ENCODE results near the gene GRB2.
"Not testable (repeated sequence)": the region's sequence is repeated elsewhere in the genome, so short reads cannot be mapped to it uniquely, and the experiment has no call there.

Gene GRB2

DNA sequence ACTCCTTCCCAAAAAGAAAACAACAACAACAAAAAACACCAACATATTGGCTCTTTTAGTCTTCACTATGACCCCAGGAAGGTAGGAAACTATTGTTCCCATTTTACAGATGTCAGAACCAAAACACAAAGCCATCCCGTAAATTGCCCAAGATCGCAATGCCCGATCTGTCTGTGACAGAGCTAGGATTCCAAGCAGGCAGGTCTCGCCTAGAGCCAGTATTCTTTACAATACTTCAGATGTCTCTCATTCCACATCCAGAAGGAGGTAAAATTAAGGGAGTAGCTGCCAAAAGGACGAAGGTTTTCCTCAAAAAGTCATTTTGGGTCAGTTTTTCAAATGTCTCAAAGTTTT lies 21.7 kb downstream of the GRB2 start:
- Histone ChIP-seq H3K27me3 (ENCODE audit: insufficient read depth, insufficient read length) (no peaks in the 10 kb centered on the region), H3K9ac (ENCODE audit: insufficient read length, low read depth) (no peak overlapping the region), H3K4me1 (ENCODE audit: insufficient read depth, insufficient read length) (no peaks in the 10 kb centered on the region), H3K36me3 (ENCODE audit: insufficient read depth, insufficient read length, low read length) (peaks cover 23% of the 10 kb centered on the region), H3K9me3 (ENCODE audit: insufficient read depth, low read length) (no peaks in the 10 kb centered on the region), H3K4me3 (ENCODE audit: insufficient read length, low read depth) (no peak overlapping the region)
- DNase-seq (ENCODE audit: low read depth, low spot score): no peak
- no peak for TF ChIP-seq ZNF274 (IDR thresholded peaks at IDR 0.05; ENCODE audit: low read depth, low read length)
- no peak for TF ChIP-seq SUZ12 (IDR thresholded peaks at IDR 0.05; ENCODE audit: extremely low read depth, insufficient read depth, insufficient read length)
- TF ChIP-seq YY1 (IDR thresholded peaks at IDR 0.05; ENCODE audit: insufficient read depth, insufficient read length): no peak

DNA sequence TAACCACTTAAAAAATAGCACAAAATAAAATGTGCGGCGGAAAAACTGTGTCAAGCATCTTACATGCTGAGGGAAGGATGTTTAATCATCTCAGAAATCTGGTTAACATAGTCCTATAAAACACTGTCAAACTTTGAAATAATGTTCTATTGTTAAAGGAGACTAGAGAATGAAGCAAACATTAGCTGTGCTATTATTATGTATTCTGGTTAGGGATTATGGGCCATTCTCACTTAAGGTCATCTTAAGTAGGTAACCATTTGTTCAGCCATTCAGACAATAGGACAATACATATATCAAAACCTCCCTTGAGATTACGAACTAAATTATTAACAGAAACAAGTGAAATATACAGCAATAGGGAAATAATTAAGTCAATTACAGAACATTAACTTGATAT lies 24.7 kb downstream of the GRB2 start:
- no peak for DNase-seq (ENCODE audit: low read depth, low spot score)
- H3K4me3 ChIP-seq (ENCODE audit: insufficient read length, low read depth): no peak overlapping the region
- H3K9ac ChIP-seq (ENCODE audit: insufficient read length, low read depth): no peak overlapping the region
- TF ChIP-seq SUZ12 (IDR thresholded peaks at IDR 0.05; ENCODE audit: extremely low read depth, insufficient read depth, insufficient read length) (no peak), ZNF274 (IDR thresholded peaks at IDR 0.05; ENCODE audit: low read depth, low read length) (no peak), YY1 (IDR thresholded peaks at IDR 0.05; ENCODE audit: insufficient read depth, insufficient read length) (no peak)
- H3K27me3 ChIP-seq (ENCODE audit: insufficient read depth, insufficient read length): no peaks in the 10 kb centered on the region
- peaks cover 12% of the 10 kb centered on the region for H3K36me3 ChIP-seq (ENCODE audit: insufficient read depth, insufficient read length, low read length)
- H3K4me1 ChIP-seq (ENCODE audit: insufficient read depth, insufficient read length): no peaks in the 10 kb centered on the region
- no peaks in the 10 kb centered on the region for H3K9me3 ChIP-seq (ENCODE audit: insufficient read depth, low read length)

DNA sequence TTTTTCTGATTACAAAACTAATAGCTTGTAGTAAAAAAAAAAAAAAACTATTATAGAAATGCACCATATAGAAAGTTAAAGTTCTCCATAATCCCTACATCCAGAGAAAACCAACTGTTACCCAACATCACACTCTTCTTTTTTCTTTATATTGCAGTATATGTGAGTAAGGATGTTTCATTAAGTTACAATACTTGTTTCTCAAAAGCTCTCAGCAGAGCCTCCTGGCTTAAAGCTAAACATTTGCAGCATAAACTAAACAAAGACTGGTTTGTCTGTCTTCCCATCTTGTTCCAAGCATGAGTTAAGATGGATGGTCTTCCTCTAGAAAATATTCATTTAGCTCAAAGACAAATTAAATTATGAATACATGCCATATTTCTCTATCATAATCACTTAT lies 25.2 kb downstream of the GRB2 start:
- Histone ChIP-seq H3K4me1 (ENCODE audit: insufficient read depth, insufficient read length) (no peaks in the 10 kb centered on the region), H3K4me3 (ENCODE audit: insufficient read length, low read depth) (no peak overlapping the region), H3K9me3 (ENCODE audit: insufficient read depth, low read length) (no peaks in the 10 kb centered on the region), H3K36me3 (ENCODE audit: insufficient read depth, insufficient read length, low read length) (peaks cover 9% of the 10 kb centered on the region), H3K9ac (ENCODE audit: insufficient read length, low read depth) (no peak overlapping the region), H3K27me3 (ENCODE audit: insufficient read depth, insufficient read length) (no peaks in the 10 kb centered on the region)
- TF ChIP-seq ZNF274 (IDR thresholded peaks at IDR 0.05; ENCODE audit: low read depth, low read length): no peak
- DNase-seq (ENCODE audit: low read depth, low spot score): no peak

DNA sequence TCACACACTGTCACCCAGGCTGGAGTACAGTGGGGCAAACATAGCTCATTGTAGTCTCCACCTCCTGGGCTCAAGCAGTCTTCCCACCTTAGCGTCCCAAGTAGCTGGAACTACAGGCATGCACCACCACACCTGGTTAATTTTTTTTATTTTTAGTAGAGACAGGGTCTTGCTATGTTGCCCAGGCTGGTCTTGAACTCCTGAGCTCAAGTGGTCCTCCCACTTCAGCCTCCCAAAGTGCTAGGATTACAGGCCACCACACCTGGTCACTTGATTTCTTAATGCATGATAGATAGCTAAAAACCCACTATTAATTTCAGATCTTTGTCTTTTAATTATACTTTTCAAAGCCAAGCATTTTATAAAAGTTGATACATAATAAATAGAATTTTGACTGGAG lies 26.1 kb downstream of the GRB2 start:
- not testable (repeated sequence) for H3K27me3 ChIP-seq (ENCODE audit: insufficient read depth, insufficient read length); DNase-seq (ENCODE audit: low read depth, low spot score); H3K9ac ChIP-seq (ENCODE audit: insufficient read length, low read depth); H3K9me3 ChIP-seq (ENCODE audit: insufficient read depth, low read length); H3K4me1 ChIP-seq (ENCODE audit: insufficient read depth, insufficient read length); H3K4me3 ChIP-seq (ENCODE audit: insufficient read length, low read depth)
- peaks cover 16% of the 10 kb centered on the region for H3K36me3 ChIP-seq (ENCODE audit: insufficient read depth, insufficient read length, low read length)

DNA sequence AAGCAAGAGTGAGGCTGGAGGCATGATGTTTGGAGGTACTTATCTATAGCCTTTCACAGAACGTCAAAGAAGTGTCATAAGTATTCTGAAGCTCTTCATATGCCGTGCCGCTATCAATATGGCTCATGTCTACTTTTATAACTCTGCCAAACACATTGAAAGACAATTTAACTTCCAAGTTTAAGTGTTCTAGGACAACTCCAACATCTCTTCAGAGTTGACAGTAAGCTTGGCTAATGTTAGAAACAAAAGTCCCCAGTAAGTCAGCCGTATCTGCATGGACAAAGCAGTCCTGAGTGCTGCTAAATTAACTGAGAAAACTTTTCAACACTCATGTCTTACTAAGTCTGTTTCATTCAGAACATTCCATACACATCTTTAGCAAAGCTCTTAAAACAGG lies 32.2 kb downstream of the GRB2 start:
- no peaks in the 10 kb centered on the region for H3K27me3 ChIP-seq (ENCODE audit: insufficient read depth, insufficient read length)
- no peak overlapping the region for H3K9ac ChIP-seq (ENCODE audit: insufficient read length, low read depth)
- peaks cover 4% of the 10 kb centered on the region for H3K4me1 ChIP-seq (ENCODE audit: insufficient read depth, insufficient read length)
- no peaks in the 10 kb centered on the region for H3K9me3 ChIP-seq (ENCODE audit: insufficient read depth, low read length)
- no peak overlapping the region for H3K4me3 ChIP-seq (ENCODE audit: insufficient read length, low read depth)
- no peak for TF ChIP-seq SUZ12 (IDR thresholded peaks at IDR 0.05; ENCODE audit: extremely low read depth, insufficient read depth, insufficient read length)
- TF ChIP-seq ZNF274 (IDR thresholded peaks at IDR 0.05; ENCODE audit: low read depth, low read length): no peak
- no peak for TF ChIP-seq YY1 (IDR thresholded peaks at IDR 0.05; ENCODE audit: insufficient read depth, insufficient read length)
- no peak for DNase-seq (ENCODE audit: low read depth, low spot score)
- peaks cover 17% of the 10 kb centered on the region for H3K36me3 ChIP-seq (ENCODE audit: insufficient read depth, insufficient read length, low read length)

DNA sequence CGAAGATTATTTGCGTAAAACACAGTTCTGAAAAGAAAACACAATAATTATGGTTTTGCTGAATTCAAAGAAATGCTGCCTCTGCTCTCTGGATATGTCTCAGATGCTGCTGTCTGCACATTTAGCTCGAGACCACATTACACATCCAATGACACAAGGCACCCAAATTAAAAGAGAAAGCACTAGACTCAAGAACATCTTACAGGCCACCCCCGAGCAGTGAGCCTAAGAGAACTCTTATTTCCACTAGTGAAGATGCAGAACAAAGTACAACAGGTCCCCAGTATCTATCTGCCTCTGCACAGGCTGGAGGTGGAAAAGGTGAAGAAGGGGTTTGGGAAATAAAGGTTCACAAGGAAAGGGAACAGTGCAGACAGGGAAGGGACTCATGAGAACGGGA lies 33.5 kb downstream of the GRB2 start:
- no peak overlapping the region for H3K4me3 ChIP-seq (ENCODE audit: insufficient read length, low read depth)

DNA sequence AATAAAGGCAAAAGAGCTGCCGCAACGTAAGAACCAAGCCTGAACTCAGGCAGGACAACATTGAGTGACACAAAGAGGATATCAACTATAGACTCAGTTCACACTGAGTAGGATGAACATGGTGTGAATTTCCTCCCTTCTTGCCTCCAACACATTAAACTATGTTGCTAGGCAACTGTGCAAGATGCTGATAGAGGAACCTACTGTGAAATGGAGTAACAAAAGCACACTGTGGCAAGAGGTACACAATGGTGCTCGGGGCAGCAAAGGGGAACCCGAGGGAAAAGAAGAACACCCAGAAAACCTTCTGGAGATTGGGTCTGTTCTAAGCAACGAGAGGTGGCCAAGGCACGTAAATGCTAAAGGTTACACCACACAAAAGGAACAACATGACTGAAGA lies 34.1 kb downstream of the GRB2 start:
- H3K27me3 ChIP-seq (ENCODE audit: insufficient read depth, insufficient read length): no peaks in the 10 kb centered on the region
- no peak for TF ChIP-seq SUZ12 (IDR thresholded peaks at IDR 0.05; ENCODE audit: extremely low read depth, insufficient read depth, insufficient read length)
- TF ChIP-seq ZNF274 (IDR thresholded peaks at IDR 0.05; ENCODE audit: low read depth, low read length): no peak
- no peak for TF ChIP-seq YY1 (IDR thresholded peaks at IDR 0.05; ENCODE audit: insufficient read depth, insufficient read length)
- no peak for DNase-seq (ENCODE audit: low read depth, low spot score)
- no peak overlapping the region for H3K4me3 ChIP-seq (ENCODE audit: insufficient read length, low read depth)
- H3K9ac ChIP-seq (ENCODE audit: insufficient read length, low read depth): no peak overlapping the region
- no peaks in the 10 kb centered on the region for H3K9me3 ChIP-seq (ENCODE audit: insufficient read depth, low read length)
- peaks cover 4% of the 10 kb centered on the region for H3K4me1 ChIP-seq (ENCODE audit: insufficient read depth, insufficient read length)
- peaks cover 10% of the 10 kb centered on the region for H3K36me3 ChIP-seq (ENCODE audit: insufficient read depth, insufficient read length, low read length)

More for the DNA sequence above, 33.5 kb downstream of the GRB2 start:
- Histone ChIP-seq H3K9me3 (ENCODE audit: insufficient read depth, low read length) (no peaks in the 10 kb centered on the region), H3K9ac (ENCODE audit: insufficient read length, low read depth) (no peak overlapping the region), H3K27me3 (ENCODE audit: insufficient read depth, insufficient read length) (no peaks in the 10 kb centered on the region), H3K36me3 (ENCODE audit: insufficient read depth, insufficient read length, low read length) (peaks cover 13% of the 10 kb centered on the region), H3K4me1 (ENCODE audit: insufficient read depth, insufficient read length) (peaks cover 4% of the 10 kb centered on the region)
- DNase-seq (ENCODE audit: low read depth, low spot score): no peak
- TF ChIP-seq ZNF274 (IDR thresholded peaks at IDR 0.05; ENCODE audit: low read depth, low read length) (no peak), SUZ12 (IDR thresholded peaks at IDR 0.05; ENCODE audit: extremely low read depth, insufficient read depth, insufficient read length) (no peak), YY1 (IDR thresholded peaks at IDR 0.05; ENCODE audit: insufficient read depth, insufficient read length) (no peak)

DNA sequence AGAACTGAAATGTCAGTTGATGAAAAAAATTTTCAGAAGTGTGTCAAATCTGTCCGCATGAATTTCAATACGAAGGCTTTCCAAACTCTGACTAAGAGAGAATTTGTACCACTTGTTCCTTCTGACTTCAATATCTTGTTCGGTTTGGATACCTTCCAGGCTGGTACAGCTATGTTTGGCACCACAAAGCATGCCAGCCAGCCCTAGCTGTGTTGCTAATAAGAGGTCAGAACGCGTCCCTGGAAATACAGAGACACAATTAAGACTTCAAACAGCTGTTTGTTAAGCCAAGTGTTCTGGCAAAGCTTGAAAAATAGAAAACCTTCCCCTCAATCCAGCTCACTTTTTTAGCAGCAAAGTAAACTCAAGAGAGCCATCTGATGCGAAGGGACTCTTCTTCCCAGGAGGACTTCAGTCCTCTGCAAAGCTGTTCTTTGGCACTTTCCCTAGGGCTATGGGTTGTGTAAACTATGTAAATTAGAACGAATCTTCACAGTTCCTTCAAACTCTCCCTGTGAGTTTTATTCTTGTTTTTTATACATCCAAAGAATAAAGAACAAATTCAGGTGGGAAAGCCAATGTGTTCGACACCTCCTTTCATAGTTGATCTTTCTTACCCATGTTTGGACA lies 35.1 kb downstream of the GRB2 start:
- TF ChIP-seq ZNF274 (IDR thresholded peaks at IDR 0.05; ENCODE audit: low read depth, low read length) (no peak), YY1 (IDR thresholded peaks at IDR 0.05; ENCODE audit: insufficient read depth, insufficient read length) (no peak), SUZ12 (IDR thresholded peaks at IDR 0.05; ENCODE audit: extremely low read depth, insufficient read depth, insufficient read length) (no peak)

DNA sequence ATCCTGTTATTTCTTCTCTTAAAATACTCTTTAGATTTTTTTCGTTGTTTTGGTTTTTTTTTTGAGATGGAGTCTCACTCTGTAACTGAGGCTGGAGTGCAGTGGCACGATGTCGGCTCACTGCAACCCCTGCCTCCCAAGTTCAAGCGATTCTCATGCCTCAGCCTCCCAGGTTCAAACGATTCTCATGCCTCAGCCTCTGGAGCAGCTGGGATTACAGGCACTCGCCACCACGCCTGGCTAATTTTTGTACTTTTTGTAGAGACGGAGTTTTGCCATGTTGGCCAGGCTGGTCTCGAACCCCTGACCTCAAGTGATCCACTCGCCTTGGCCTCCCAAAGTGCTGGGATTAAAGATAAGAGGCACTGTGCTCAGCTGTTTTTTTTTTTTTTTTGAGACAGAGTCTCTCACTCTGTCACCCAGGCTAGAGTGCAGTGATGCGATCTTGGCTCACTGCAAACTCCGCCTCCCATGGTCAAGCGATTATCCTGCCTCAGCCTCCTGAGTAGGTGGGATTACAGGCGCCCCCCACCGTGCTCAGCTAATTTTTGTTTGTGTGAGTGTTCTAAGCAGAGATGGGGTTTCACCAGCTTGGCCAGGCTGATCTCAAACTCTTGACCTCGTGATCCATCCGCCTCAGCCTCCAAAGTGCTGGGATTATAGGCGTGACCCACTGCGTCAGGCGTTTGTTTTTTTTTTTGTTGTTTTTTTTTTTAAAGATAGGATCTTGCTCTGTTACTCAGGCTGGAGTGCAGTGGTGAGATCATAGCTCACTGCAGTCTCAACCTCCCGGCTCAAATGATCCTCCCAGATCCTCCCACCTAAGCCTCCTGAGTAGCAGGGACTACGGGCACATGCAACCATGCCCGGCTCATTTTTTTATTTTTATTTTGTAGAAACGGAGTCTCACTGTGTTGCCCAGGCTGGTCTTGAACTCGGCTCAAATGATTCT lies 37.4 kb downstream of the GRB2 start:
- H3K36me3 ChIP-seq (ENCODE audit: insufficient read depth, insufficient read length, low read length); H3K9me3 ChIP-seq (ENCODE audit: insufficient read depth, low read length); H3K27me3 ChIP-seq (ENCODE audit: insufficient read depth, insufficient read length); H3K4me1 ChIP-seq (ENCODE audit: insufficient read depth, insufficient read length); DNase-seq (ENCODE audit: low read depth, low spot score); H3K9ac ChIP-seq (ENCODE audit: insufficient read length, low read depth); H3K4me3 ChIP-seq (ENCODE audit: insufficient read length, low read depth): not testable (repeated sequence)

More for the DNA sequence above, 35.1 kb downstream of the GRB2 start:
- Histone ChIP-seq H3K4me1 (ENCODE audit: insufficient read depth, insufficient read length) (peaks cover 4% of the 10 kb centered on the region), H3K9ac (ENCODE audit: insufficient read length, low read depth) (no peak overlapping the region), H3K27me3 (ENCODE audit: insufficient read depth, insufficient read length) (no peaks in the 10 kb centered on the region), H3K9me3 (ENCODE audit: insufficient read depth, low read length) (no peaks in the 10 kb centered on the region), H3K36me3 (ENCODE audit: insufficient read depth, insufficient read length, low read length) (peaks cover 8% of the 10 kb centered on the region), H3K4me3 (ENCODE audit: insufficient read length, low read depth) (no peak overlapping the region)
- DNase-seq (ENCODE audit: low read depth, low spot score): no peak
